Measurements from ENCODE around the gene INPP4A.
"Not testable (repeated sequence)": the region's sequence is repeated elsewhere in the genome, so short reads cannot be mapped to it uniquely, and the experiment has no call there.

INPP4A gene

GRCh38 chr2:98588880-98589431 lies 144.3 kb downstream of the INPP4A start:
- no peak for DNase-seq (ENCODE audit: low read depth)

- DNase-seq (ENCODE audit: low read depth), result no peak
These were observed 144.8 kb downstream of the INPP4A start for GRCh38 chr2:98589489-98589888.

GRCh38 chr2:98592565-98592964 lies 147.9 kb downstream of the INPP4A start:
- DNase-seq (ENCODE audit: low read depth), result no peak

- not testable (repeated sequence) for DNase-seq (ENCODE audit: low read depth)
These were observed 150.0 kb downstream of the INPP4A start for GRCh38 chr2:98594665-98595064.

- no peak for DNase-seq (ENCODE audit: low read depth)
These were observed 154.2 kb downstream of the INPP4A start for GRCh38 chr2:98598781-98599428.

- no peak for DNase-seq (ENCODE audit: low read depth)
These were observed 157.0 kb downstream of the INPP4A start for GRCh38 chr2:98601532-98602132.

- DNase-seq (ENCODE audit: low read depth), result no peak
These were observed 159.9 kb downstream of the INPP4A start for GRCh38 chr2:98604547-98604946.

GRCh38 chr2:98605076-98605475 lies 160.4 kb downstream of the INPP4A start:
- no peak for DNase-seq (ENCODE audit: low read depth)

- no peak for DNase-seq (ENCODE audit: low read depth)
These were observed 161.8 kb downstream of the INPP4A start for GRCh38 chr2:98606431-98606830.

GRCh38 chr2:98607104-98607503 lies 162.4 kb downstream of the INPP4A start:
- DNase-seq (ENCODE audit: low read depth), result no peak

- no peak for DNase-seq (ENCODE audit: low read depth)
These were observed 163.1 kb downstream of the INPP4A start for GRCh38 chr2:98607741-98608115.

- DNase-seq (ENCODE audit: low read depth), result peak; percentile 89
These were observed 163.7 kb downstream of the INPP4A start, which contains the start of the genes COA5 and UNC50 for GRCh38 chr2:98608116-98608961. Gene COA5, minus strand, starts transcription at chr2:98608512. Its CDS starts 107 bp downstream, at chr2:98608405. Gene UNC50, plus strand, starts transcription at chr2:98608589. Its CDS starts 1,171 bp downstream, at chr2:98609760.

GRCh38 chr2:98608962-98609604 lies 164.4 kb downstream of the INPP4A start:
- no peak for DNase-seq (ENCODE audit: low read depth)

- no peak for DNase-seq (ENCODE audit: low read depth)
These were observed 169.5 kb downstream of the INPP4A start for GRCh38 chr2:98614024-98614739.

- DNase-seq (ENCODE audit: low read depth), result no peak
These were observed 170.8 kb downstream of the INPP4A start for GRCh38 chr2:98615481-98615880.

- no peak for DNase-seq (ENCODE audit: low read depth)
These were observed 172.5 kb downstream of the INPP4A start for GRCh38 chr2:98617149-98617548.

- DNase-seq (ENCODE audit: low read depth), result no peak
These were observed 179.0 kb downstream of the INPP4A start for GRCh38 chr2:98623657-98624056.

- no peak for DNase-seq (ENCODE audit: low read depth)
These were observed 187.7 kb downstream of the INPP4A start for GRCh38 chr2:98632351-98632750.

- DNase-seq (ENCODE audit: low read depth), result peak; percentile 44
These were observed 189.9 kb downstream of the INPP4A start for GRCh38 chr2:98634406-98635092.

- peak; percentile 41 for DNase-seq (ENCODE audit: low read depth)
These were observed 192.9 kb downstream of the INPP4A start for GRCh38 chr2:98637401-98638147.
